T-helper 1 cell treated with Interleukin-12 subunit alpha and Interleukin-12 subunit beta and Interleukin-4 antibody, amounts not matched to agents 30 μg/mL and 1 μg/mL, for 36 hours (primary cell): Measurements from ENCODE around the gene PHGDH.
"Not testable (repeated sequence)": the region's sequence is repeated elsewhere in the genome, so short reads cannot be mapped to it uniquely, and the experiment has no call there.

ENCODE experiments used
- H3K27ac Mint-ChIP-seq: one replicate; pipeline ENCODE4 v1.8.0; 2021; ENCODE audit warnings: mild to moderate bottlenecking, mixed read lengths
- H3K27me3 Mint-ChIP-seq: one replicate; pipeline ENCODE4 v1.8.0; 2021; ENCODE audit warnings: low read depth, mixed read lengths
- H3K36me3 Mint-ChIP-seq: one replicate; pipeline ENCODE4 v1.8.0; 2021; ENCODE audit warnings: low read depth, mixed read lengths
- H3K4me1 Mint-ChIP-seq: one replicate; pipeline ENCODE4 v1.8.0; 2021; ENCODE audit warnings: low read depth, mixed read lengths
- H3K4me3 Mint-ChIP-seq: one replicate; pipeline ENCODE4 v1.8.0; 2021; ENCODE audit warnings: mild to moderate bottlenecking, moderate library complexity, mixed read lengths
- H3K9me3 Mint-ChIP-seq: one replicate; pipeline ENCODE4 v1.8.0; 2021; ENCODE audit warnings: mixed read lengths

PHGDH gene

DNA sequence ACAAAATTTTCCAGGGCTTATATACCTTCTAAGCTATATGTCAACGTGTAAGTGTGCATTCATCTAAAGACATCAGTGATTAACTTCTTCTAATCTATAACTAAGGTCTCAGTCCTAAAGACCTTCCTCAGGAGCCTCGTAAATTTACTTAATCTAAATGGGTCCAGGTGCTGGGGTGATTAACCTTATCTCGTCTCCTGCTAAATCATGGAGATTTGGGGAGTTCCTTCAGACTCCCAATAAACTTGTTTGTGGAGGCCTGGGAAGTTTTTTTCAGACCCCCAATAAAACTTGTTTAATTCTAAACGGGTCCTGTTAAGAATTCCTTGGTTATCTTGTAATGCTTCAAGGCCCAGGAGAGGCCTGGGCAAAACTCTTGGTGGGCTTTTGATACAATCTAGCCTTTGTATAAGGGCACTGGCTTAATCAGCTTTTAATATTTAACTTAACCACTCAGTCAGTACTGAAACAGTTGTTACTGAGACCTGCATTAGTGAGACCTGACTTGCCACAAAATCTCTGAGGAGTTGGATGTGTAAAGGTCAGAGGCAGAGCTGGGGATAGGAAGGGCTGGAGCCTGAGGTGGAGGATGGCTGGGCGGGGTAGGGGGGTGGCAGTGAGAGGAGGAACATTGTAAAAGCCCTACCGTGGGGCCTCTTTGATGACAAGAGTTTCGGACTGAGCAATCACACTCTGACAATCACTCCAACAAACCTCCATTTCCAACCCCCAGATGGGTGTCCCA is 63.2 kb downstream of the PHGDH start:
- Mint-ChIP-seq H3K9me3 (no peaks in the 10 kb centered on the region), H3K4me3 (no peak overlapping the region), H3K27me3 (peaks cover 31% of the 10 kb centered on the region), H3K4me1 (no peaks in the 10 kb centered on the region), H3K27ac (no peak overlapping the region), H3K36me3 (no peaks in the 10 kb centered on the region)

GRCh38 chr1:119778359-119778758 is 66.6 kb downstream of the PHGDH start:
- no peaks in the 10 kb centered on the region for H3K9me3 Mint-ChIP-seq
- H3K4me1 Mint-ChIP-seq: peaks cover 5% of the 10 kb centered on the region
- H3K27me3 Mint-ChIP-seq: peaks cover 40% of the 10 kb centered on the region
- H3K4me3 Mint-ChIP-seq: no peak overlapping the region
- H3K36me3 Mint-ChIP-seq: no peaks in the 10 kb centered on the region
- no peak overlapping the region for H3K27ac Mint-ChIP-seq

GRCh38 chr1:119778886-119779560 is 67.3 kb downstream of the PHGDH start:
- peaks cover 10% of the 10 kb centered on the region for H3K4me1 Mint-ChIP-seq
- no peaks in the 10 kb centered on the region for H3K36me3 Mint-ChIP-seq
- no peak overlapping the region for H3K27ac Mint-ChIP-seq
- no peak overlapping the region for H3K4me3 Mint-ChIP-seq
- H3K9me3 Mint-ChIP-seq: no peaks in the 10 kb centered on the region
- H3K27me3 Mint-ChIP-seq: peaks cover 41% of the 10 kb centered on the region

DNA sequence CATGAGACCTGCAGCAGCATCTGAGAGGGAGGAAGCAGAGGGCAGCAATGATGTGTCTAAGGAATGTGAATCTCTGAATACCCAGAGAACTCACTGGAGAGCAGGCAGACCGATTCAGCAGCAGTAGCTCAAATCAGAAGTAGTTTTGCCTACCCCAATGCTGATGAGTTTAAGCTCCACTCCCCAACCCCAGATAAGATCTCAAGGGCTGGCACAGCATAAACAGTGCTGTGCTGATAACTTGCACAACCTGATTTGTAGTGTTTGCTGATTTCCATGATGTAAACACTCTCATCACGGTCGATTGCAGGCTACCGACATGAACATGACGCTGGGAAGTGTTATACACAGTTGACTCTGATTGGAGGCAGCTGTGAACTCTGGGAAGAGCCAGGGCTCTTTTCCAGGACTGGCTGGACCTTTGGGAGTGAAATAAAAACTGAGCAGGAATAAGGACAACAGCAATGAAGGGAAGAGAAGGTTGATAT is 68.2 kb downstream of the PHGDH start:
- peaks cover 15% of the 10 kb centered on the region for H3K4me1 Mint-ChIP-seq
- H3K36me3 Mint-ChIP-seq: no peaks in the 10 kb centered on the region
- peaks cover 43% of the 10 kb centered on the region for H3K27me3 Mint-ChIP-seq
- H3K27ac Mint-ChIP-seq: no peak overlapping the region
- no peak overlapping the region for H3K4me3 Mint-ChIP-seq
- H3K9me3 Mint-ChIP-seq: no peaks in the 10 kb centered on the region

DNA sequence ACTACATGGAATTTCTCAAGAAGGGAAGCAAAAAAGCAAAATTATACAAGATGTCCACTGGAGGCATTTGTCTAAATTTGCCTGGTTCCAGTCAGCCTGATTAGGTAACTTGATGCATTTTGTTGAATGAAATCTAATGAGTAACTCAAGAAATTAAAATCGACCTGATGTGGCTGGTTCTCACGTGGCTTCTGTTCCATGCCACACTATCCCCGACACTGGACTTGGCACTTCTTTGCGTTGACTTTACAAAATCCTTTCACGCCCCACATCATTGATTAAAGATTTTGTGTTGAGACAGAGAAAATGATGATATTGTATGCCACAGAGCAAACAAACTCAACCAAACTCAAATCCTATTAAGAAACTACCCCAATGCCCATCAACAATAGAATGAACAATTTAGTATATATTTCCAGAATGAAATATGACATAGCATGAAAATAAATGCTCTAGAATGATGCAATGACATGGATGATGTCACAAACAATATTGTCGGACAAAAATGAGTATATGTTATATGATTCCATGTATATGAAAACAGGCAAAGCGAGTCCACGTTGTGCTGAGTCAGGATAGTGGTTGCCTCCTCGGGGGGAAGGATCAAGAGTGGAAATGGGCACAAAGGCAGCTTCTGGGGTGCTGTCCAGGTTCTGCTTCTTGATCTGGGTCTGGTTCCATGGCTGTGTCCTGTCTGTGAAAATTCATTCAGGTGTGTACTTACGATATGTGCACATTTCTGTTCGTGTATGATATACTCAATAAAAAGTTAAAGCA is 69.9 kb downstream of the PHGDH start:
- H3K27ac Mint-ChIP-seq: no peak overlapping the region
- H3K27me3 Mint-ChIP-seq: peaks cover 39% of the 10 kb centered on the region
- no peaks in the 10 kb centered on the region for H3K9me3 Mint-ChIP-seq
- no peaks in the 10 kb centered on the region for H3K36me3 Mint-ChIP-seq
- H3K4me1 Mint-ChIP-seq: peaks cover 28% of the 10 kb centered on the region
- no peak overlapping the region for H3K4me3 Mint-ChIP-seq

DNA sequence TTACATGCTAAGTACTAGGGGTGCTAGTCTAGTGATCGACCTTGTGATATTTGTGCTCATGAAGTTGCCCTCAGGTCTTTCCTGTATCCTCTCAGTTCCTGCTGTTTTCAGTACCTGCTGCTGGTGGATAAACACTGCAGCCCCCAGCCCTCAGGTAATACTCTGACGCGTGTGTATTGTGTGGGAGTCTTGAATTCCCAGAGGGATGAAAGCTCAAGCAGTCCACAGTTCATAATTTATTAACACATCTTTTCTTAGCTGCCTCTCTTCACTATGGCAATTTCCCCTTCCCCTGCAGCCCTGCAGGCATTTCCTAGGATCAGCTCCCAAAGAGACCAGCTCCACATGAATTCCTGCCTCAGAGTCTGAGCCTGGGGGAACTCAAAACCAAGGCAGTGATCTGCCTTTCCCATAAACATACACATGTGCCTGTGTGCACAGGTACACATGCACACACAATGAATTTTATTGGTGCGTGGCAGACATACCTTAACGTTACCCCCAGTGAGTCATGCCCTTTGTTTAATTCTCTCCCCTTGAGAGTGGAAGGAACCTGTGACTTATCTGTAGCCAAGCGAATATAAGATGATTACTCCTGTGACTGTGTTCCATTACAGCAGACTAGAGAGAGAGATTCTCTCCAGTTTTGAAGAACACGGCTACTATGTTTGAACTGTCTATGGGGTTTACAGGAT is 71.0 kb downstream of the PHGDH start:
- H3K9me3 Mint-ChIP-seq: no peaks in the 10 kb centered on the region
- peaks cover 33% of the 10 kb centered on the region for H3K4me1 Mint-ChIP-seq
- H3K27me3 Mint-ChIP-seq: peaks cover 36% of the 10 kb centered on the region
- no peak overlapping the region for H3K4me3 Mint-ChIP-seq
- peak overlapping the region; percentile 52 for H3K27ac Mint-ChIP-seq
- peaks cover 2% of the 10 kb centered on the region for H3K36me3 Mint-ChIP-seq

GRCh38 chr1:119783354-119784185 is 71.8 kb downstream of the PHGDH start:
- peaks cover 32% of the 10 kb centered on the region for H3K27me3 Mint-ChIP-seq
- no peak overlapping the region for H3K4me3 Mint-ChIP-seq
- peaks cover 35% of the 10 kb centered on the region for H3K4me1 Mint-ChIP-seq
- H3K27ac Mint-ChIP-seq: peak overlapping the region; percentile 52
- H3K36me3 Mint-ChIP-seq: peaks cover 2% of the 10 kb centered on the region
- no peaks in the 10 kb centered on the region for H3K9me3 Mint-ChIP-seq

GRCh38 chr1:119784191-119784781 is 72.6 kb downstream of the PHGDH start:
- Mint-ChIP-seq H3K27ac (no peak overlapping the region), H3K36me3 (peaks cover 2% of the 10 kb centered on the region), H3K4me1 (peaks cover 35% of the 10 kb centered on the region), H3K27me3 (peaks cover 34% of the 10 kb centered on the region), H3K4me3 (no peak overlapping the region), H3K9me3 (no peaks in the 10 kb centered on the region)

DNA sequence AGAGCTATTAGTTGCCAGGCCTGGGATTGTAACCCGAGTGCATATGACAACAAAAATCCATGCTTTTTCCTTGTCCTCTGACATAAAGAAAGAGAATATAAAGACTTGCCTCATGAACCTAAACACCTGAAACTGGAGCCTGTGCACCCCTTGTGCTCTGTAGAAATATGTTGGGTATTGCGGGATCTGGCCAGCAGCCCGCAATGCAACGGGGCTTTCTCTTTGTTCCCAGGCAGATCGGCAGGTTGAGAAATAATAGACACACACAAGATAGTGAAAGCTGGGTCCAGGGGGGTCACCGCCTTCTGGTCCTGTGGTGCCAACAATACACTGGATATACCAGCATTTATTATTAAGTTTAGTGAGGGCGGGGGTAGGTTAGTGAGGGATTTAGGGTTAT is 74.3 kb downstream of the PHGDH start:
- peaks cover 35% of the 10 kb centered on the region for H3K4me1 Mint-ChIP-seq
- peaks cover 25% of the 10 kb centered on the region for H3K27me3 Mint-ChIP-seq
- H3K9me3 Mint-ChIP-seq, H3K4me3 Mint-ChIP-seq, H3K36me3 Mint-ChIP-seq: not testable (repeated sequence)
- peak overlapping the region; percentile 52 for H3K27ac Mint-ChIP-seq

- not testable (repeated sequence) for H3K36me3 Mint-ChIP-seq
Measured at GRCh38 chr1:119786473-119787050, 74.8 kb downstream of the PHGDH start.

DNA sequence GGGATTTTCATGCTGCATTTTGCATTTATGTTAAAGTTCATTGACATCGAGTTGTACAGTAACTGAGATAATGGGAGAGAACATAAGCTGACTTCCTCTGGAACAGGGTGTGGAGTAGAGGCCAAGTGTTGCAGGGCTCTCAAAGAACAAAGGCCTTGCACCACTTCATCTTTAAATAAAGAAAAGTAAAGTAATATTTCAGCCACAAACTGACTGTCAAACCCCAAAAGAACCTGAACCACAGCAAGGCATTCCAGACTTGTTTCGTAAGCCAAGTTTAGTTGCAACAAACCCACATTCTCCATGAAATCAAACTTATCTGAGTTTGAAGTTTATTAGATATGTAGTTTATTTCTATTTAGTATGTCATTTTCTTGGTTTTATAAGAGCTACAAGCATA is 76.0 kb downstream of the PHGDH start:
- peaks cover 12% of the 10 kb centered on the region for H3K27me3 Mint-ChIP-seq
- H3K9me3 Mint-ChIP-seq: no peaks in the 10 kb centered on the region
- H3K36me3 Mint-ChIP-seq: peaks cover 2% of the 10 kb centered on the region
- peak overlapping the region; percentile 61 for H3K4me3 Mint-ChIP-seq
- peaks cover 33% of the 10 kb centered on the region for H3K4me1 Mint-ChIP-seq
- peak overlapping the region; percentile 22 for H3K27ac Mint-ChIP-seq

More at GRCh38 chr1:119786473-119787050, 74.8 kb downstream of the PHGDH start:
- Mint-ChIP-seq H3K4me1 (peaks cover 35% of the 10 kb centered on the region), H3K27me3 (peaks cover 24% of the 10 kb centered on the region), H3K27ac (peak overlapping the region; percentile 52)
- not testable (repeated sequence) for H3K4me3 Mint-ChIP-seq, H3K9me3 Mint-ChIP-seq

GRCh38 chr1:119790451-119791198 is 78.9 kb downstream of the PHGDH start:
- Mint-ChIP-seq H3K4me1 (peaks cover 16% of the 10 kb centered on the region), H3K36me3 (peaks cover 2% of the 10 kb centered on the region), H3K27ac (no peak overlapping the region), H3K4me3 (no peak overlapping the region), H3K9me3 (no peaks in the 10 kb centered on the region), H3K27me3 (peaks cover 4% of the 10 kb centered on the region)
